Measurements from ENCODE around the gene PTPRZ1. TPM values are rescaled to one million over a fixed set of nuclear protein-coding genes. Genes with fewer than 3 reads are reported as not detected.

The PTPRZ1 gene
- total RNA-seq, 4 donors from 2014 or later: 3.5 to 26.4 (median 11.0) TPM

- Histone ChIP-seq H3K27me3 (no peaks in the 10 kb centered on the region), H3K4me1 (no peaks in the 10 kb centered on the region), H3K4me3 (no peak overlapping the region), H3K9me3 (no peaks in the 10 kb centered on the region), H3K36me3 (no peaks in the 10 kb centered on the region), H3K27ac (no peak overlapping the region)
- TF ChIP-seq POLR2A (IDR thresholded peaks at IDR 0.05) (no peak), EP300 (IDR thresholded peaks at IDR 0.05) (no peak), CTCF (IDR thresholded peaks at IDR 0.05) (no peak)
- DNase-seq (ENCODE audit: low spot score in 2 of 2): no peak
- WGBS, 2 donors: 70 to 76% methylated on average over 4 of the region's 4 CpGs
Observed at GRCh38 chr7:121960678-121961077, 87.7 kb downstream of the PTPRZ1 start.

GRCh38 chr7:121961089-121961867, 88.3 kb downstream of the PTPRZ1 start:
- WGBS, 2 donors: 71 to 79% methylated on average over 5 of the region's 5 CpGs
- H3K4me1 ChIP-seq: no peaks in the 10 kb centered on the region
- no peak for TF ChIP-seq POLR2A (IDR thresholded peaks at IDR 0.05)
- no peak for TF ChIP-seq EP300 (IDR thresholded peaks at IDR 0.05)
- TF ChIP-seq CTCF (IDR thresholded peaks at IDR 0.05): no peak
- no peak overlapping the region for H3K27ac ChIP-seq
- no peaks in the 10 kb centered on the region for H3K36me3 ChIP-seq
- H3K9me3 ChIP-seq: no peaks in the 10 kb centered on the region
- H3K4me3 ChIP-seq: no peak overlapping the region
- H3K27me3 ChIP-seq: no peaks in the 10 kb centered on the region
- DNase-seq (ENCODE audit: low spot score in 2 of 2): no peak

- TF ChIP-seq EP300 (IDR thresholded peaks at IDR 0.05) (no peak), CTCF (IDR thresholded peaks at IDR 0.05) (no peak), POLR2A (IDR thresholded peaks at IDR 0.05) (no peak)
- Histone ChIP-seq H3K9me3 (no peaks in the 10 kb centered on the region), H3K4me3 (no peak overlapping the region), H3K27ac (no peak overlapping the region), H3K4me1 (no peaks in the 10 kb centered on the region), H3K27me3 (no peaks in the 10 kb centered on the region), H3K36me3 (no peaks in the 10 kb centered on the region)
- DNase-seq (ENCODE audit: low spot score in 2 of 2): no peak
- 67 to 68% methylated on average over 2 of the region's 2 CpGs for WGBS, 2 donors
Observed at GRCh38 chr7:121966276-121966934, 93.4 kb downstream of the PTPRZ1 start.

- Histone ChIP-seq H3K27ac (no peak overlapping the region), H3K9me3 (no peaks in the 10 kb centered on the region), H3K36me3 (no peaks in the 10 kb centered on the region), H3K4me3 (no peak overlapping the region), H3K4me1 (no peaks in the 10 kb centered on the region), H3K27me3 (no peaks in the 10 kb centered on the region)
- TF ChIP-seq EP300 (IDR thresholded peaks at IDR 0.05): no peak
- DNase-seq (ENCODE audit: low spot score in 2 of 2): no peak
- WGBS, 2 donors: 86 to 89% methylated on average over 4 of the region's 4 CpGs
Observed at GRCh38 chr7:121966935-121967332, 94.0 kb downstream of the PTPRZ1 start.

GRCh38 chr7:121985476-121986030, 112.6 kb downstream of the PTPRZ1 start:
- Histone ChIP-seq H3K4me3 (no peak overlapping the region), H3K27me3 (no peaks in the 10 kb centered on the region), H3K36me3 (no peaks in the 10 kb centered on the region), H3K9me3 (no peaks in the 10 kb centered on the region), H3K4me1 (no peaks in the 10 kb centered on the region), H3K27ac (no peak overlapping the region)
- no peak for DNase-seq (ENCODE audit: low spot score in 2 of 2)
- TF ChIP-seq EP300 (IDR thresholded peaks at IDR 0.05) (no peak), POLR2A (IDR thresholded peaks at IDR 0.05) (no peak), CTCF (IDR thresholded peaks at IDR 0.05) (no peak)
- 77 to 88% methylated on average over 1 of the region's 1 CpG for WGBS, 2 donors
